Osteocyte (in vitro differentiated cells): ENCODE results near the gene HES3. TPM values are rescaled to one million over a fixed set of nuclear protein-coding genes. Genes with fewer than 3 reads are reported as not detected.

Experiments used
- DNase-seq: peaks from one replicate; pipeline ENCODE4 v3.0.0; 2021; ENCODE audit warnings: mixed read lengths; ENCODE audit not compliant: unreplicated experiment; ENCODE audit errors: extremely low spot score
- H3K27ac Mint-ChIP-seq: one replicate; pipeline ENCODE4 v1.8.0; 2021; ENCODE audit warnings: mild to moderate bottlenecking, mixed read lengths; ENCODE audit not compliant: unreplicated experiment
- H3K27me3 Mint-ChIP-seq: one replicate; pipeline ENCODE4 v1.8.0; 2021; ENCODE audit warnings: mixed read lengths; ENCODE audit not compliant: unreplicated experiment
- H3K36me3 Mint-ChIP-seq: one replicate; pipeline ENCODE4 v1.8.0; 2021; ENCODE audit warnings: mixed read lengths; ENCODE audit not compliant: unreplicated experiment
- H3K4me1 Mint-ChIP-seq: one replicate; pipeline ENCODE4 v1.8.0; 2021; ENCODE audit warnings: mixed read lengths; ENCODE audit not compliant: unreplicated experiment
- H3K4me3 Mint-ChIP-seq: one replicate; pipeline ENCODE4 v1.8.0; 2021; ENCODE audit warnings: mild to moderate bottlenecking, moderate library complexity, mixed read lengths; ENCODE audit not compliant: unreplicated experiment
- H3K9me3 Mint-ChIP-seq: one replicate; pipeline ENCODE4 v1.8.0; 2021; ENCODE audit warnings: mixed read lengths; ENCODE audit not compliant: unreplicated experiment
- total RNA-seq: library from RNA; stranded (reverse); gene quantifications from 2 replicates; pipeline ENCODE4 v1.2.1, GENCODE V29; 2021
- TF ChIP-seq, protein P1 (sequence below): fragments of 200-600 bp; sonication (generic); IDR thresholded peaks from 2 replicates; pipeline ENCODE4 v1.5.0; 2021; ENCODE audit warnings: antibody characterized with exemption, mild to moderate bottlenecking, moderate library complexity

The HES3 gene
- total RNA-seq, 1 donor from 2014 or later: not detected

DNA sequence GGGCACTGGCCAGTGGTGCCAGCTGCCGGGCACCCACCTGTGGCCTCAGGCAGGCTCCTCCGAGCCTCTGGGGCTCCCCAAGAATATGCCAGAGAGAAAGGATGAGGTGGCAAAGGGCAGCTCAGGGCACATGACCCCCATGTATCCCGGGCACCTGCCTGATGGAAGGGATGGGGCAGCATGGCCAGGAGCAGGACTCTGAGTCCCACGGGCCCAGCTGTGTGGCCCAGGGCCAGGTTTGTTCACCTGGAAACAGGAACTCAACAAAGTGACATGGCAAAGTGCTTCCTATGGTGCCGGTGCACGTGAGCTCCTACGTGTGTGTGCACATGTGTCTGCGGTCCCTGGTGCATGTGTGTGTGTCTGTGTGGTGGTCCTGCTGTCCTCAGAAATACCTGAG lies 26.4 kb downstream of the HES3 start:
- Mint-ChIP-seq H3K4me1 (peaks cover 28% of the 10 kb centered on the region), H3K36me3 (no peaks in the 10 kb centered on the region), H3K4me3 (no peak overlapping the region), H3K27ac (no peak overlapping the region), H3K9me3 (no peaks in the 10 kb centered on the region), H3K27me3 (no peaks in the 10 kb centered on the region)
- DNase-seq: no peak
- TF ChIP-seq, protein P1, sequence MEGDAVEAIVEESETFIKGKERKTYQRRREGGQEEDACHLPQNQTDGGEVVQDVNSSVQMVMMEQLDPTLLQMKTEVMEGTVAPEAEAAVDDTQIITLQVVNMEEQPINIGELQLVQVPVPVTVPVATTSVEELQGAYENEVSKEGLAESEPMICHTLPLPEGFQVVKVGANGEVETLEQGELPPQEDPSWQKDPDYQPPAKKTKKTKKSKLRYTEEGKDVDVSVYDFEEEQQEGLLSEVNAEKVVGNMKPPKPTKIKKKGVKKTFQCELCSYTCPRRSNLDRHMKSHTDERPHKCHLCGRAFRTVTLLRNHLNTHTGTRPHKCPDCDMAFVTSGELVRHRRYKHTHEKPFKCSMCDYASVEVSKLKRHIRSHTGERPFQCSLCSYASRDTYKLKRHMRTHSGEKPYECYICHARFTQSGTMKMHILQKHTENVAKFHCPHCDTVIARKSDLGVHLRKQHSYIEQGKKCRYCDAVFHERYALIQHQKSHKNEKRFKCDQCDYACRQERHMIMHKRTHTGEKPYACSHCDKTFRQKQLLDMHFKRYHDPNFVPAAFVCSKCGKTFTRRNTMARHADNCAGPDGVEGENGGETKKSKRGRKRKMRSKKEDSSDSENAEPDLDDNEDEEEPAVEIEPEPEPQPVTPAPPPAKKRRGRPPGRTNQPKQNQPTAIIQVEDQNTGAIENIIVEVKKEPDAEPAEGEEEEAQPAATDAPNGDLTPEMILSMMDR: no peak

DNA sequence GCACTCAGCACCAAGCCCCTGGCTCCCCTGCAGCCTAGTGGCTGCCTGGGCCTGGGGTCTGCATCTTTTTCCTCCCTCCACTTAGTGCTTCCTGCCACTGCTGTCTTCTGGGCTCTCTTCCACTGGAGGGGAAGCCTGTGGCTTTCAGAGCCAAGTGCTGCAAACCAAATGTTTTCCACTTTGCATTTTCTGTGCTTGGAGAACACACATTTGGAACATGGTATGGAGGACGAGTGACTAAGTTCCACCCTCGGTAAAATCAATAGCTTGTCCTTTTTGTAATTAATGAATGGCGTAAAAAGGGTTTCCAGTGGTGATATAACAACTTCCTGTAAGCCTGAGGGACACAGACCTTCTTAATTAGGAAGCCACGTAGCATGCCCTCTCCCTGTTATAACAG lies 27.0 kb downstream of the HES3 start:
- DNase-seq: no peak
- Mint-ChIP-seq H3K36me3 (no peaks in the 10 kb centered on the region), H3K9me3 (no peaks in the 10 kb centered on the region), H3K27ac (no peak overlapping the region), H3K4me3 (no peak overlapping the region), H3K27me3 (no peaks in the 10 kb centered on the region), H3K4me1 (peaks cover 32% of the 10 kb centered on the region)
- TF ChIP-seq, protein P1: no peak

DNA sequence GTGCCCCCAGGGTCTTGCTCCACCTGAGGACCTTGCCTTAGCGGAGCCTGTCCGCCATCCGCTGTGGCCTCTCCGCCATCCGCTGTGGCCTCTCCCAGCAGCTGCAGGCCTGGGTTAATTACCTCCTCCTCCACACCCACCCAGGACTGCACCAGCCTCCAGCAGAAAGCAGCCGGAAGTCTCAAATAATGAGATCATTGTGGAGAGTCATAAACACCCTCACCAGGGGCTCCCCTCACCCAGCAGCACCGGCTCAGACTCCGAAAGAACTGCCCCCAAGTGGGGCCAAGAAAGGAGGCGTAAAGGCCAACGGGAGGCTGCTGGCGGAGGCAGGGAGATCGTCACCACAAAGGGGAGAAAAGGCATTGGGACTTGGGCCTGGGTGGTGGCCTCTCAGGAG lies 27.6 kb downstream of the HES3 start:
- H3K9me3 Mint-ChIP-seq: no peaks in the 10 kb centered on the region
- H3K4me3 Mint-ChIP-seq: no peak overlapping the region
- no peaks in the 10 kb centered on the region for H3K27me3 Mint-ChIP-seq
- no peak for DNase-seq
- no peak overlapping the region for H3K27ac Mint-ChIP-seq
- TF ChIP-seq, protein P1: no peak
- H3K36me3 Mint-ChIP-seq: no peaks in the 10 kb centered on the region
- H3K4me1 Mint-ChIP-seq: peaks cover 38% of the 10 kb centered on the region

DNA sequence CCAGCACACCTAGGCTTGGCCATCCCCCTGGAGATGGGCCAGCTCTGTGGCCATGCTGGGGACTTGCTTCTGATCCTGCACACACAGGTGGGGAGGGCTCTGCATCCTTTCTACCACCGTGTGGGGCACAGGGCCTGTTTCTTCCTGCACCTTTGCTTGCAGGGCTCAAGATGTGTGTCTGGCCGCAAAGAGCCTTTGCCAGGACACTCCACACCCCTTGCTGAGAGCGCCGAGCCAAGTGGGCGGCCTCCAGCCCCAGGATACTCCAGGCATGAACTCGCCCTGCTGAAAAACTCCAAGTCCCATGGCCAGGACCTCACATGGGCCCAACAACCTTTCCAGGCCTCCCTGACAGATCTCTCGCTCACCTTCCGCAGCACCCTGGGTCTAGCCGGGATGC lies 28.5 kb downstream of the HES3 start:
- Mint-ChIP-seq H3K36me3 (no peaks in the 10 kb centered on the region), H3K9me3 (no peaks in the 10 kb centered on the region), H3K27ac (no peak overlapping the region), H3K4me3 (no peak overlapping the region), H3K4me1 (peaks cover 39% of the 10 kb centered on the region), H3K27me3 (no peaks in the 10 kb centered on the region)
- TF ChIP-seq, protein P1: no peak
- DNase-seq: no peak

DNA sequence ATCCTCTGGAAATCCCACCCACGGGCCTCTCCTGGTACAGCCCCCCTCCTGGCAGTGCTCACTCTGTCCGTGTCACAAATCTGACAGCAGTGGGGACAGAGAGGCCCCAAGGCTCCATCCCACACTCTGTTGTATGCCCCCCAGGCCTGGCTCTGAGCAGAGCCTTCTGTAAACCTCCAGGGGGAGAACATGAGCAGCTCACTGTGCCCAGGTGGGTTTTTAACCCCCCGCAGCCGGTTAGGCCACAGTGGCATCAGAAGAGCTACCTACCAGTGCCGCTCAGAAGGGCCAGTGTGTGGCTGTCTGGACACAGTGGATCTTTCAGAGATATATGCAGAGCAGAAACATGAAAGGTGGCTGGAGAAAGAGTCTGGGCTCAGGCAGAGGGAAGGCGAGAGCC lies 28.9 kb downstream of the HES3 start:
- H3K27ac Mint-ChIP-seq: no peak overlapping the region

More for the DNA sequence above, 28.9 kb downstream of the HES3 start:
- H3K27me3 Mint-ChIP-seq: no peaks in the 10 kb centered on the region
- no peaks in the 10 kb centered on the region for H3K9me3 Mint-ChIP-seq
- no peaks in the 10 kb centered on the region for H3K36me3 Mint-ChIP-seq
- no peak overlapping the region for H3K4me3 Mint-ChIP-seq
- no peak for DNase-seq
- TF ChIP-seq, protein P1: no peak
- peaks cover 37% of the 10 kb centered on the region for H3K4me1 Mint-ChIP-seq
